RWPE2 (cell line): Measurements from ENCODE around the gene F8.
"Not testable (repeated sequence)": the region's sequence is repeated elsewhere in the genome, so short reads cannot be mapped to it uniquely, and the experiment has no call there.

ENCODE experiments used
- ATAC-seq: fragments of 200-7000 bp; cut with Tn5 transposase; 3 replicates; pipeline ENCODE4 v1.9.1; 2021; ENCODE audit warnings: low read depth
- DNase-seq: peaks from one replicate; pipeline ENCODE4 v3.0.0-alpha.2; 2020; ENCODE audit warnings: low spot score
- H3K27ac ChIP-seq: fragments of 450-650 bp; 2 replicates; pipeline ENCODE4 v1.5.1; 2017; ENCODE audit warnings: mild to moderate bottlenecking; ENCODE audit not compliant: poor library complexity, severe bottlenecking
- H3K27me3 ChIP-seq: fragments of 250-450 bp; sonication (Bioruptor Pico); 2 replicates; pipeline ENCODE4 v1.5.1; 2021; ENCODE audit warnings: mild to moderate bottlenecking, moderate library complexity; ENCODE audit not compliant: insufficient read depth, poor library complexity, severe bottlenecking
- H3K36me3 ChIP-seq: fragments of 250-450 bp; sonication (Bioruptor Pico); 2 replicates; pipeline ENCODE4 v1.5.1; 2020; ENCODE audit warnings: low read depth, mild to moderate bottlenecking, moderate library complexity
- H3K4me1 ChIP-seq: fragments of 250-450 bp; sonication (Bioruptor Pico); 2 replicates; pipeline ENCODE4 v1.5.1; 2021; ENCODE audit warnings: mild to moderate bottlenecking, moderate library complexity; ENCODE audit not compliant: insufficient read depth, poor library complexity, severe bottlenecking
- H3K4me3 ChIP-seq: fragments of 250-450 bp; sonication (Bioruptor Pico); 2 replicates; pipeline ENCODE4 v1.5.1; 2021; ENCODE audit warnings: mild to moderate bottlenecking, moderate library complexity; ENCODE audit not compliant: severe bottlenecking
- H3K9me3 ChIP-seq: fragments of 250-450 bp; sonication (Bioruptor Pico); 2 replicates; pipeline ENCODE4 v1.5.1; 2021; ENCODE audit warnings: mild to moderate bottlenecking, moderate library complexity; ENCODE audit not compliant: severe bottlenecking
- TF ChIP-seq, protein P1 (sequence below): fragments of 450-650 bp; IDR thresholded peaks from one replicate; pipeline ENCODE4 v1.5.1; 2017; ENCODE audit warnings: mild to moderate bottlenecking, moderate library complexity; ENCODE audit not compliant: poor library complexity, severe bottlenecking

The F8 gene

DNA sequence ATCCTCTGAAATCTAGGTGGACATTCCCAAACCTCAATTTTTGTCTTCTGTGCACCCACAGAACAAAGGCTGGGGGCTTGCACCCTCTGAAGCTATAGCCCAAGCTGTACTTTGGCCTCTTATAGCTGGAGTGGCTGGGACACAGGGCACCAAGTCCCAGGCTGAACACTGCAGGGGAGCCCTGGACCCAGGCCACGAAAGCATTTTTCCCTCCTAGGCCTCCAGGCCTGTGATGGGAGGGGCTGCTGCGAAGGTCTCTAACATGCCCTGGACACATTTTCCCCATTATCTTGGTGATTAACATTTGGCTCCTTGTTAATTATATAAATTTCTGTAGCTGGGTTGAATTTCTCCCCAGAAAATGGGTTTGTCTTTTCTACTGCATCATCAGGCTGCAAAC lies 108.5 kb downstream of the F8 start:
- ATAC-seq: no peak

DNA sequence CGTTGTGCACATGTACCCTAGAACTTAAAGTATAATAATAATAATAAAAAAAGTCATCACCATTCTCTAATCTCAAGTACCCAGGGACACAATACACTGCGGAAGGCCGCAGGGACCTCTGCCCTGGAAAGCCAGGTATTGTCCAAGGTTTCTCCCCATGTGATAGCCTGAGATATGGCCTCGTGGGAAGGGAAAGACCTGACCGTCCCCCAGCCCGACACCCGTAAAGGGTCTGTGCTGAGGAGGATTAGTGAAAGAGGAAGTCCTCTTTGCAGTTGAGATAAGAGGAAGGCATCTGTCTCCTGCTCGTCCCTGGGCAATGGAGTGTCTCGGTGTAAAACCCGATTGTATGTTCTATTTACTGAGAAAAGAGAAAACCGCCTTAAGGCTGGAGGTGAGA lies 112.0 kb downstream of the F8 start:
- not testable (repeated sequence) for DNase-seq, H3K4me1 ChIP-seq, H3K9me3 ChIP-seq, H3K4me3 ChIP-seq, H3K27ac ChIP-seq, ATAC-seq, H3K27me3 ChIP-seq, H3K36me3 ChIP-seq

More for the DNA sequence above, 108.5 kb downstream of the F8 start:
- Histone ChIP-seq H3K27me3 (no peaks in the 10 kb centered on the region), H3K36me3 (no peaks in the 10 kb centered on the region), H3K9me3 (no peaks in the 10 kb centered on the region), H3K27ac (no peak overlapping the region), H3K4me3 (no peak overlapping the region), H3K4me1 (no peaks in the 10 kb centered on the region)
- no peak for DNase-seq
- TF ChIP-seq, protein P1, sequence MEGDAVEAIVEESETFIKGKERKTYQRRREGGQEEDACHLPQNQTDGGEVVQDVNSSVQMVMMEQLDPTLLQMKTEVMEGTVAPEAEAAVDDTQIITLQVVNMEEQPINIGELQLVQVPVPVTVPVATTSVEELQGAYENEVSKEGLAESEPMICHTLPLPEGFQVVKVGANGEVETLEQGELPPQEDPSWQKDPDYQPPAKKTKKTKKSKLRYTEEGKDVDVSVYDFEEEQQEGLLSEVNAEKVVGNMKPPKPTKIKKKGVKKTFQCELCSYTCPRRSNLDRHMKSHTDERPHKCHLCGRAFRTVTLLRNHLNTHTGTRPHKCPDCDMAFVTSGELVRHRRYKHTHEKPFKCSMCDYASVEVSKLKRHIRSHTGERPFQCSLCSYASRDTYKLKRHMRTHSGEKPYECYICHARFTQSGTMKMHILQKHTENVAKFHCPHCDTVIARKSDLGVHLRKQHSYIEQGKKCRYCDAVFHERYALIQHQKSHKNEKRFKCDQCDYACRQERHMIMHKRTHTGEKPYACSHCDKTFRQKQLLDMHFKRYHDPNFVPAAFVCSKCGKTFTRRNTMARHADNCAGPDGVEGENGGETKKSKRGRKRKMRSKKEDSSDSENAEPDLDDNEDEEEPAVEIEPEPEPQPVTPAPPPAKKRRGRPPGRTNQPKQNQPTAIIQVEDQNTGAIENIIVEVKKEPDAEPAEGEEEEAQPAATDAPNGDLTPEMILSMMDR: no peak

DNA sequence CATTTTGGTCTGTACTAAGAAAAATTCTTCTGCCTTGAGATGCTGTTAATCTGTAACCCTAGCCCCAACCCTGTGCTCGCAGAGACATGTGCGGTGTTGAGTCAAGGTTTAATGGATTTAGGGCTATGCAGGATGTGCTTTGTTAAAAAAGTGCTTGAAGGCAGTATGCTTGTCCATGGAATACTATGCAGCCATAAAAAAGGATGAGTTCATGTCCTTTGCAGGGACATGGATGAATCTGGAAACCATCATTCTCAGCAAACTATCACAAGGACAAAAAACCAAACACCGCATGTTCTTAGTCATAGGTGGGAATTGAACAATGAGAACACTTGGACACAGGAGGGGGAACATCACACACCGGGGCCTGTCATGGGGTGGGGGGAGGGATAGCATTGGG lies 112.5 kb downstream of the F8 start:
- not testable (repeated sequence) for H3K4me3 ChIP-seq, H3K27ac ChIP-seq, ATAC-seq, H3K9me3 ChIP-seq, H3K27me3 ChIP-seq, DNase-seq, H3K36me3 ChIP-seq, H3K4me1 ChIP-seq

DNA sequence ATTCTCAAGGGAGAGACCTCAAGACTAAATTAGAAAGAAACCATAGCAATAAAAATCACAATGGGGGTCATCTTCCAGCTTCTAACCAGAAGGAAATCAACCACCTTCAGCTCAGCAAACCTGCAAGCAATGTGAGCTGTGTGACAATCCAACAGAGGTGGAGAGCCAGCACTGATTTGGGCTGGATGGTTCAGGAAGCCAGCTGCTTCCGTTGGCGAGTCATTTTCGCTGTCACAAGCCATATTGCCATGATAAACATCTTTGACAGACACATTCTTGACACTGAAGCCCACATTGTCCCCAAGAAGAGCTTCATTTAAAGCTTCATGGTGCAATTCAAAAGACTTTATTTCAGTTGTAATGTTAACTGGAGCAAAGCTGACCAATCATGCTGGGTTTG lies 113.7 kb downstream of the F8 start:
- no peak for DNase-seq
- TF ChIP-seq, protein P1: no peak

DNA sequence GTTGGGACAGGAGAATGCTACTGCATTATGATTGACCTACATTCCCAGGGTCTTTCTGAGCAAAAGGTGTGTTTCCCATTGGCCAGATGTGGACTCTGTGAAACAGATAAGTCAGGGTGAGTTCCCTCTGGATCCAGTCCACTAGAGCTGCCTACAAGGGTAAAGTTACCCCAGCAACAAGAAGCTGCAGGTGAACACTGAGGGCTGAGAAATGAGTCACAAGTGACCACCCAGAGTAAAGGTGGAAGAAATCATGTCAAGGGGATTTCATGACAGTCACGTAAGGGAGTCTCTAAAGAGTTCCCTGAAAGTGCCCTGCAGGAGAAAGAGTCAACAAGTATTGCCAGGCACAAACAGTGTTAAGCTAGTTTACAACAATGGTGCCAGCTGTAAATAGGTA lies 120.1 kb downstream of the F8 start:
- Histone ChIP-seq H3K36me3 (no peaks in the 10 kb centered on the region), H3K9me3 (no peaks in the 10 kb centered on the region), H3K4me1 (no peaks in the 10 kb centered on the region), H3K27ac (no peak overlapping the region), H3K4me3 (no peak overlapping the region), H3K27me3 (no peaks in the 10 kb centered on the region)
- TF ChIP-seq, protein P1: no peak
- no peak for DNase-seq
- no peak for ATAC-seq

More for the DNA sequence above, 113.7 kb downstream of the F8 start:
- Histone ChIP-seq H3K4me3 (no peak overlapping the region), H3K27me3 (no peaks in the 10 kb centered on the region), H3K36me3 (no peaks in the 10 kb centered on the region), H3K9me3 (no peaks in the 10 kb centered on the region), H3K27ac (no peak overlapping the region), H3K4me1 (no peaks in the 10 kb centered on the region)
- ATAC-seq: no peak

DNA sequence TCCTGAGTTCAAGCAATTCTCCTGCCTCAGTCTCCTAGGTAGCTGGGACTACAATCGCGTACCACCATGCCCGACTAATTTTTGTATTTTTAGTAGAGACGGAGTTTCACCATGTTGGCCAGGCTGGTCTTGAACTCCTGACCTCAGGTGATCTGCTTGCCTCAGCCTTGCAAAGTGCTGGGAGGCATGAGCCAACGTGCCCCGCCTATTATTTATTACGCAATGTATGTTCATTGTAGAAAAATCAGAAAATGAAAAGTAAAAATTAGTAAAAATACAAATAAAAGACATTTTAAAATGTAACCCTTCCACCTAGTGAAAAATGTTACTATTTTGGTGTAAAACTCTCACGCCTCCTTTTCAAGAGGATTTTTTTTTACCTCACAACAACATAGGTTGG lies 122.2 kb downstream of the F8 start:
- DNase-seq (no peak), ATAC-seq (no peak)
- Histone ChIP-seq H3K9me3 (no peaks in the 10 kb centered on the region), H3K27me3 (no peaks in the 10 kb centered on the region), H3K27ac (no peak overlapping the region), H3K36me3 (no peaks in the 10 kb centered on the region), H3K4me1 (no peaks in the 10 kb centered on the region), H3K4me3 (no peak overlapping the region)
- TF ChIP-seq, protein P1: no peak
